GM23338 (cell line): ENCODE measurements around the gene ALDH9A1. TPM values are rescaled to one million over a fixed set of nuclear protein-coding genes. Genes with fewer than 3 reads are reported as not detected.

Experiments
- ATAC-seq: fragments of 200-7000 bp; cut with Tn5 transposase; 3 replicates; pipeline ENCODE4 v1.9.1; 2020
- DNase-seq: peaks from one replicate; pipeline ENCODE4 v3.0.0-alpha.2; 2015; ENCODE audit warnings: low spot score
- H2AFZ ChIP-seq: fragments of 200-600 bp; sonication (generic); 2 replicates; pipeline ENCODE4 v1.8.0; 2016; ENCODE audit warnings: antibody characterized with exemption, mild to moderate bottlenecking, moderate library complexity
- H3F3A ChIP-seq: fragments of 200-600 bp; sonication (generic); replicated peaks from 2 replicates; pipeline ENCODE4 v1.8.0; 2017; ENCODE audit warnings: antibody characterized with exemption, mixed run types, low read depth
- H3K27ac ChIP-seq: fragments of 200-600 bp; sonication (generic); 2 replicates; pipeline ENCODE4 v1.6.1; 2016; ENCODE audit warnings: low read depth
- H3K27me3 ChIP-seq: fragments of 200-600 bp; sonication (generic); 2 replicates; pipeline ENCODE4 v1.8.0; 2016; ENCODE audit warnings: mild to moderate bottlenecking, mixed run types, moderate library complexity; ENCODE audit not compliant: insufficient read depth
- H3K36me3 ChIP-seq: fragments of 200-600 bp; sonication (generic); 2 replicates; pipeline ENCODE4 v1.8.0; 2016; ENCODE audit warnings: mild to moderate bottlenecking; ENCODE audit not compliant: insufficient read depth
- H3K4me1 ChIP-seq: fragments of 200-600 bp; sonication (generic); 2 replicates; pipeline ENCODE4 v1.8.0; 2016; ENCODE audit warnings: mild to moderate bottlenecking, moderate library complexity; ENCODE audit not compliant: insufficient read depth
- H3K4me2 ChIP-seq: fragments of 200-600 bp; sonication (generic); 2 replicates; pipeline ENCODE4 v1.7.1; 2017; ENCODE audit warnings: mixed run types
- H3K4me3 ChIP-seq: fragments of 200-600 bp; sonication (generic); 2 replicates; pipeline ENCODE4 v1.6.1; 2016; ENCODE audit warnings: mixed run types
- H3K79me2 ChIP-seq: fragments of 200-600 bp; sonication (generic); replicated peaks from 2 replicates; pipeline ENCODE4 v1.8.0; 2017; ENCODE audit warnings: mild to moderate bottlenecking; ENCODE audit not compliant: insufficient read depth
- H3K9me2 ChIP-seq: fragments of 200-600 bp; sonication (generic); 2 replicates; pipeline ENCODE4 v1.8.0; 2017; ENCODE audit not compliant: insufficient read depth
- H4K20me1 ChIP-seq: fragments of 200-600 bp; sonication (generic); replicated peaks from 2 replicates; pipeline ENCODE4 v1.8.0; 2017; ENCODE audit warnings: mild to moderate bottlenecking; ENCODE audit not compliant: insufficient read depth
- H3K27ac Mint-ChIP-seq: 2 replicates; pipeline ENCODE4 v1.8.0; 2020; ENCODE audit warnings: inconsistent platforms, mild to moderate bottlenecking, moderate library complexity, mixed read lengths
- H3K27me3 Mint-ChIP-seq: 3 replicates; pipeline ENCODE4 v1.8.0; 2022; ENCODE audit warnings: low read depth, mild to moderate bottlenecking, moderate library complexity, mixed read lengths, inconsistent platforms; ENCODE audit not compliant: insufficient read depth, poor library complexity
- H3K36me3 Mint-ChIP-seq: 3 replicates; pipeline ENCODE4 v1.8.0; 2021; ENCODE audit warnings: low read depth, mild to moderate bottlenecking, inconsistent platforms, moderate library complexity, mixed read lengths
- H3K4me1 Mint-ChIP-seq: 3 replicates; pipeline ENCODE4 v1.8.0; 2020; ENCODE audit warnings: mild to moderate bottlenecking, inconsistent platforms, mixed read lengths
- H3K4me3 Mint-ChIP-seq: 3 replicates; pipeline ENCODE4 v1.8.0; 2021; ENCODE audit warnings: moderate library complexity, mild to moderate bottlenecking, inconsistent platforms, mixed read lengths
- H3K9me3 Mint-ChIP-seq: 3 replicates; pipeline ENCODE4 v1.8.0; 2020; ENCODE audit warnings: moderate library complexity, mild to moderate bottlenecking, inconsistent platforms, mixed read lengths
- ETS1 ChIP-seq: IDR thresholded peaks from 2 replicates; pipeline ENCODE4 v1.6.1; 2016; ENCODE audit warnings: antibody characterized with exemption
- EZH2 ChIP-seq: fragments of 200-600 bp; sonication (generic); IDR thresholded peaks from one replicate; pipeline ENCODE4 v1.8.0; 2017; ENCODE audit warnings: antibody characterized with exemption, mild to moderate bottlenecking, low read depth; ENCODE audit not compliant: unreplicated experiment
- POLR2AphosphoS5 ChIP-seq: IDR thresholded peaks from 2 replicates; pipeline ENCODE4 v1.6.1; 2016; ENCODE audit warnings: antibody characterized with exemption, low read depth
- ZNF462 ChIP-seq: fragments of 250-450 bp; sonication (Bioruptor Pico); IDR thresholded peaks from 2 replicates; pipeline ENCODE4 v1.5.0; 2020; ENCODE audit warnings: mild to moderate bottlenecking, moderate library complexity
- polyA plus RNA-seq: library from polyadenylated mRNA; unstranded; fragments of >200 nt; fragmentation: Nextera tagmentation; extraction: Ambion mirVana; gene quantifications from 2 replicates; pipeline ENCODE4 v1.2.1, GENCODE V29; 2016
- total RNA-seq: library from RNA; depleted of rRNA; stranded (reverse); fragments of >200 nt; shearing (Covaris generic); gene quantifications from 2 replicates; pipeline ENCODE4 v1.2.3, GENCODE V29; 2014

The ALDH9A1 gene
- total and polyA plus RNA-seq, 2 experiments from 2014 or later = 50.6 to 59.2 TPM

DNA sequence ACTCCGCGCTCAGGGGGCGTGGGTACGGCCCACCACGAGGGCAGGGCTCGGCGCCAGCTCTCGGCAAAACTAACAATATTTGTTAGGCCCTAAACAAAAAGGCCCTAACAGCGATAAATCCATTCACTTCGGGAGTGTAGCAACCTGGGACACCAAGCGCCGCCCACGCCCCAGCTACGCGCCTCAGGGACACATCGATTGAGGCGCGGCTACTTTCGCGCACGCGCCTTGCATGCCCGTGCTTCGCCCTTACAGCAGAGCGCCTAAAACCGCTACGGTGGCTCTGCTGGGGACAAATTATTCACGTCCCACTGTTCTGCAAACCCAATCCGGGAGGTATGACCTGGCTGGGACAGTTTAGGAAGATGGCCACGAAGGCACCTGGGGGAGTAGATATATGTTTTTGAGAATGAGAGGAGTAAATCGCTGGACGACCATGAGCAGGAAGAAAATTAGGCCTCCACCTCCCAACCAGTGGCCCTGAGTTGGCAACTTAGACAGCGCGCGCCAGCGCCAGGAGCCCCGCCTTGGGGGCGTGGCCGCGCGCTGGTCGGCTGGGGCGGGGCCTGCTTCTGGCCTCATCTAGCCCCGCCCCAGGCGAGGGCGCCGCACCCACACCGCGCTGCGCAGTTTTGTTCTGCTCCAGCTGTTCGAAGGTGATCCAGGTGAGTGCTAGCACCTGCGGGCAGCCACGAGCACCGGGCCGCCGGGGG is 67.6 kb downstream of the ALDH9A1 start, which contains the start of gene MGST3 (continued):
- no peak for TF ChIP-seq ZNF462 (CRISPR knock-in tag)
- peak; percentile 85 for TF ChIP-seq POLR2AphosphoS5
- 0 out of 2 replicates have a peak, but pooled peaks have one; percentile 16 for TF ChIP-seq ETS1

DNA sequence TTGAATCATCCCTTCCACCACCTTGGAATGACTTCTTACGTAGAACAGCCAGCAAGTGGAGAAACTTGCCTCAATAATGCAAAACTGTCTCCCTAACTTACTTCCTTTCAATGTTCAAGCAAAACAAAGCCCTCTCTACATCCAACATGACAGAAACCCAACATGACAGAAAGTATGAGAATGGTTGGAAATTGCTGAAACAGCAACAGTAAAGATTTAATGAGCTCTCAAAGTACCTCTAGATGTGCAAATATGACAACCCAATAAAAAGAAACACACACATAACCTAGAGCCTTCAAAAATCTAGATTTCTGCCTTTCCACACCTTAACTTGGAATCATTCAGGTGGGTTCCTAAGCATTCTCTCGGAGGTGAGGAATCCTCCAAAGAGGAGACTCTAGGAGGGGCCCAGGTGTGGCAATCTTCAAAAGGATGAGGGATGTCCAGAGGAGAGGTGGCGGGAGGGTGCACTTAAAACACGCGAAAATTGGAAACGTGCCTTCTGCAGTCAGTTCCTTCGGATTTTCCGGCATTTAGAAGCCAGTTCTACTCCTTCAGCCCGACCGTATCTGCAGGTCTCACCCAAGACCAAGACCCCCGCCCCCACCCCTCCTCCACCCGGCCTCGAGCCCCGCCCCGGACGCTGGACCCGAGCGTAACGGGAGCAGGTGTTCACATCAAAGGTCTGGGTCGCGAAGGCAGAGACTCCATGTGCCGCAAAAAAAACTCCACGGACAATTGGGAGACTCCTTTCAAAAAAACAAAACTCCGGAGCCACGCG is 68.3 kb downstream of the ALDH9A1 start:
- ATAC-seq = peak; percentile 44
- TF ChIP-seq EZH2 = no peak
- TF ChIP-seq POLR2AphosphoS5 = 0 out of 2 replicates have a peak, but pooled peaks have one; percentile 45
- Mint-ChIP-seq H3K4me1 (peaks cover 33% of the 10 kb centered on the region), H3K27me3 (peaks cover 6% of the 10 kb centered on the region), H3K9me3 (no peaks in the 10 kb centered on the region), H3K4me3 (no peak overlapping the region), H3K27ac (no peak overlapping the region; the same call in 1 of the 2 replicates), H3K36me3 (no peaks in the 10 kb centered on the region)
- Histone ChIP-seq H3K27me3 (no peaks in the 10 kb centered on the region), H3K9me2 (no peaks in the 10 kb centered on the region), H4K20me1 (0 out of 2 replicates have a peak, but pooled peaks cover 11% of the 10 kb centered on the region), H3K4me1 (peaks cover 32% of the 10 kb centered on the region), H3K4me3 (peak overlapping the region; percentile 97), H3F3A (no peaks in the 10 kb centered on the region), H2AFZ (peak overlapping the region; percentile 92), H3K79me2 (peaks cover 24% of the 10 kb centered on the region), H3K36me3 (no peaks in the 10 kb centered on the region), H3K27ac (peak overlapping the region; percentile 98), H3K4me2 (peak overlapping the region; percentile 95)
- peak; percentile 81 for DNase-seq
